ENCODE measurements around the gene PERM1.

PERM1 gene

GRCh38 chr1:975365-975764, 6.5 kb downstream of the PERM1 start:
- no peak overlapping the region for H3K9ac ChIP-seq (ENCODE audit: low read length)
- no peaks in the 10 kb centered on the region for H3K36me3 ChIP-seq (ENCODE audit: insufficient read depth, low read length)
- no peaks in the 10 kb centered on the region for H3F3A ChIP-seq (ENCODE audit: insufficient read depth, low read length)
- H3K79me2 ChIP-seq (ENCODE audit: insufficient read depth, low read length): no peaks in the 10 kb centered on the region
- H3K4me3 ChIP-seq (ENCODE audit: low read depth, low read length, poor library complexity, severe bottlenecking): no peak overlapping the region
- H3K9me2 ChIP-seq (ENCODE audit: low read depth, low read length): no peaks in the 10 kb centered on the region
- H2AFZ ChIP-seq (ENCODE audit: low read length): no peak overlapping the region
- H4K20me1 ChIP-seq (ENCODE audit: insufficient read depth, low read length): no peaks in the 10 kb centered on the region
- H3K27me3 ChIP-seq (ENCODE audit: insufficient read depth, low read length): peaks cover 6% of the 10 kb centered on the region; the same call in 1 of the 2 replicates
- no peaks in the 10 kb centered on the region for H3K9me3 ChIP-seq (ENCODE audit: low read length)
- H3K27ac ChIP-seq (ENCODE audit: low read depth, low read length, poor library complexity, severe bottlenecking): no peak overlapping the region
- peaks cover 7% of the 10 kb centered on the region for H3K4me1 ChIP-seq (ENCODE audit: insufficient read depth, low read length, severe bottlenecking)
- TF ChIP-seq CTCF (IDR thresholded peaks at IDR 0.05; ENCODE audit: low read length): no peak
- TF ChIP-seq EZH2 (IDR thresholded peaks at IDR 0.05; ENCODE audit: borderline replicate concordance, low read length): no peak
- H3K4me2 ChIP-seq (ENCODE audit: low read length): no peak overlapping the region

- H3K9me3 ChIP-seq (ENCODE audit: low read length): no peaks in the 10 kb centered on the region
- no peaks in the 10 kb centered on the region for H3K79me2 ChIP-seq (ENCODE audit: insufficient read depth, low read length)
- peaks cover 7% of the 10 kb centered on the region for H3K4me1 ChIP-seq (ENCODE audit: insufficient read depth, low read length, severe bottlenecking)
- no peaks in the 10 kb centered on the region for H3K9me2 ChIP-seq (ENCODE audit: low read depth, low read length)
- no peak overlapping the region for H3K9ac ChIP-seq (ENCODE audit: low read length)
- peaks cover 6% of the 10 kb centered on the region; the same call in 1 of the 2 replicates for H3K27me3 ChIP-seq (ENCODE audit: insufficient read depth, low read length)
- H3K27ac ChIP-seq (ENCODE audit: low read depth, low read length, poor library complexity, severe bottlenecking): no peak overlapping the region
- no peak overlapping the region for H3K4me2 ChIP-seq (ENCODE audit: low read length)
- no peak overlapping the region for H3K4me3 ChIP-seq (ENCODE audit: low read depth, low read length, poor library complexity, severe bottlenecking)
- no peaks in the 10 kb centered on the region for H4K20me1 ChIP-seq (ENCODE audit: insufficient read depth, low read length)
- no peak overlapping the region for H2AFZ ChIP-seq (ENCODE audit: low read length)
- H3F3A ChIP-seq (ENCODE audit: insufficient read depth, low read length): no peaks in the 10 kb centered on the region
- TF ChIP-seq EZH2 (IDR thresholded peaks at IDR 0.05; ENCODE audit: borderline replicate concordance, low read length) (no peak), CTCF (IDR thresholded peaks at IDR 0.05; ENCODE audit: low read length) (no peak)
- no peaks in the 10 kb centered on the region for H3K36me3 ChIP-seq (ENCODE audit: insufficient read depth, low read length)
Observed at GRCh38 chr1:974687-975328, 7.1 kb downstream of the PERM1 start.

- H3K9me2 ChIP-seq (ENCODE audit: low read depth, low read length): no peaks in the 10 kb centered on the region
- no peak for TF ChIP-seq EZH2 (IDR thresholded peaks at IDR 0.05; ENCODE audit: borderline replicate concordance, low read length)
- no peak for TF ChIP-seq CTCF (IDR thresholded peaks at IDR 0.05; ENCODE audit: low read length)
- H3K4me1 ChIP-seq (ENCODE audit: insufficient read depth, low read length, severe bottlenecking): peaks cover 7% of the 10 kb centered on the region
- H2AFZ ChIP-seq (ENCODE audit: low read length): no peak overlapping the region
- no peaks in the 10 kb centered on the region for H4K20me1 ChIP-seq (ENCODE audit: insufficient read depth, low read length)
- peaks cover 6% of the 10 kb centered on the region; the same call in 1 of the 2 replicates for H3K27me3 ChIP-seq (ENCODE audit: insufficient read depth, low read length)
- H3K79me2 ChIP-seq (ENCODE audit: insufficient read depth, low read length): no peaks in the 10 kb centered on the region
- no peaks in the 10 kb centered on the region for H3F3A ChIP-seq (ENCODE audit: insufficient read depth, low read length)
- H3K36me3 ChIP-seq (ENCODE audit: insufficient read depth, low read length): no peaks in the 10 kb centered on the region
- H3K9ac ChIP-seq (ENCODE audit: low read length): no peak overlapping the region
- no peak overlapping the region for H3K4me3 ChIP-seq (ENCODE audit: low read depth, low read length, poor library complexity, severe bottlenecking)
- no peak overlapping the region for H3K27ac ChIP-seq (ENCODE audit: low read depth, low read length, poor library complexity, severe bottlenecking)
- no peaks in the 10 kb centered on the region for H3K9me3 ChIP-seq (ENCODE audit: low read length)
- H3K4me2 ChIP-seq (ENCODE audit: low read length): no peak overlapping the region
Observed at GRCh38 chr1:974293-974640, 7.6 kb downstream of the PERM1 start.

Data from OCI-LY1 (cell line).